HEK293 (cell line): ENCODE results near the gene IFT122.

Experiments used
- BCL11A ChIP-seq: fragments of 450-650 bp; formaldehyde crosslinking; IDR thresholded peaks from 2 replicates; pipeline ENCODE4 v1.5.1; 2016; ENCODE audit warnings: low read depth, missing biosample characterization, missing genetic modification characterization
- KLF9 ChIP-seq: fragments of 450-650 bp; formaldehyde crosslinking; IDR thresholded peaks from 2 replicates; pipeline ENCODE4 v1.5.1; 2016; ENCODE audit warnings: missing biosample characterization, missing genetic modification characterization, low read depth
- ZBTB26 ChIP-seq: fragments of 450-650 bp; formaldehyde crosslinking; optimal IDR thresholded peaks from 2 replicates; pipeline ENCODE3; 2016; ENCODE audit warnings: missing biosample characterization, mild to moderate bottlenecking, missing genetic modification characterization
- ZNF140 ChIP-seq: fragments of 450-650 bp; formaldehyde crosslinking; IDR thresholded peaks from 2 replicates; pipeline ENCODE4 v1.5.1; 2016; ENCODE audit warnings: missing biosample characterization, missing genetic modification characterization
- ZNF274 ChIP-seq, 2 experiments: fragments of 200-500 bp in 1 of 2; fragments of 450-650 bp in 1 of 2; sonication (Bioruptor generic) in 1 of 2; formaldehyde crosslinking in 1 of 2; IDR thresholded peaks; 2 replicates each; pipeline versions ENCODE4 v1.5.1 to v1.6.1; 2014 to 2016; ENCODE audit warnings: borderline replicate concordance in 1 of 2, inconsistent platforms in 1 of 2, low read length in 1 of 2, missing biosample characterization in 1 of 2, missing genetic modification characterization in 1 of 2
- ZNF302 ChIP-seq: fragments of 450-650 bp; formaldehyde crosslinking; IDR thresholded peaks from 2 replicates; pipeline ENCODE4 v1.5.1; 2016; ENCODE audit warnings: missing biosample characterization, missing genetic modification characterization, low read depth
- ZNF423 ChIP-seq: fragments of 450-650 bp; formaldehyde crosslinking; IDR thresholded peaks from 2 replicates; pipeline ENCODE4 v1.5.1; 2016; ENCODE audit warnings: missing biosample characterization, missing genetic modification characterization
- ZNF510 ChIP-seq: fragments of 450-650 bp; formaldehyde crosslinking; IDR thresholded peaks from 2 replicates; pipeline ENCODE4 v1.5.1; 2018; ENCODE audit warnings: mild to moderate bottlenecking, missing genetic modification characterization, missing biosample characterization; ENCODE audit not compliant: insufficient replicate concordance
- ZNF548 ChIP-seq: fragments of 450-650 bp; formaldehyde crosslinking; IDR thresholded peaks from 2 replicates; pipeline ENCODE4 v1.5.1; 2016; ENCODE audit warnings: missing biosample characterization, missing genetic modification characterization
- ZNF561 ChIP-seq: fragments of 450-650 bp; IDR thresholded peaks from 2 replicates; pipeline ENCODE4 v1.5.1; 2018; ENCODE audit warnings: missing biosample characterization, missing genetic modification characterization, borderline replicate concordance
- ZNF747 ChIP-seq: fragments of 450-650 bp; formaldehyde crosslinking; IDR thresholded peaks from 2 replicates; pipeline ENCODE4 v1.5.1; 2016; ENCODE audit warnings: missing biosample characterization, missing genetic modification characterization
- TF ChIP-seq, protein P1 (sequence below): fragments of 450-650 bp; formaldehyde crosslinking; IDR thresholded peaks from 2 replicates; pipeline ENCODE4 v1.5.1; 2016; ENCODE audit warnings: missing biosample characterization, missing genetic modification characterization
- TF ChIP-seq, protein P2 (sequence below): fragments of 450-650 bp; formaldehyde crosslinking; IDR thresholded peaks from 2 replicates; pipeline ENCODE4 v1.5.1; 2016; ENCODE audit warnings: missing biosample characterization, missing genetic modification characterization
- TF ChIP-seq, protein P3 (sequence below): fragments of 450-650 bp; formaldehyde crosslinking; IDR thresholded peaks from 2 replicates; pipeline ENCODE4 v1.5.1; 2016; ENCODE audit warnings: missing biosample characterization, missing genetic modification characterization

GRCh38 chr3:129558081-129558771 is 118.2 kb downstream of the IFT122 start:
- TF ChIP-seq ZNF423 (tag by site-specific recombination) (no peak), KLF9 (tag by site-specific recombination) (no peak), ZNF747 (tag by site-specific recombination) (no peak), ZNF302 (tag by site-specific recombination) (no peak), ZNF548 (tag by site-specific recombination) (no peak), ZNF140 (tag by site-specific recombination) (no peak), ZNF274 (IDR thresholded peaks at IDR 0.05; ENCODE audit: low read length) (no peak), ZNF274 (tag by site-specific recombination; IDR thresholded peaks at IDR 0.05; ENCODE audit: borderline replicate concordance) (no peak), ZNF510 (tag by site-specific recombination) (no peak), ZNF561 (tag by site-specific recombination) (no peak), ZBTB26 (tag by site-specific recombination) (no peak), BCL11A (tag by site-specific recombination) (no peak)
- TF ChIP-seq, protein P1, sequence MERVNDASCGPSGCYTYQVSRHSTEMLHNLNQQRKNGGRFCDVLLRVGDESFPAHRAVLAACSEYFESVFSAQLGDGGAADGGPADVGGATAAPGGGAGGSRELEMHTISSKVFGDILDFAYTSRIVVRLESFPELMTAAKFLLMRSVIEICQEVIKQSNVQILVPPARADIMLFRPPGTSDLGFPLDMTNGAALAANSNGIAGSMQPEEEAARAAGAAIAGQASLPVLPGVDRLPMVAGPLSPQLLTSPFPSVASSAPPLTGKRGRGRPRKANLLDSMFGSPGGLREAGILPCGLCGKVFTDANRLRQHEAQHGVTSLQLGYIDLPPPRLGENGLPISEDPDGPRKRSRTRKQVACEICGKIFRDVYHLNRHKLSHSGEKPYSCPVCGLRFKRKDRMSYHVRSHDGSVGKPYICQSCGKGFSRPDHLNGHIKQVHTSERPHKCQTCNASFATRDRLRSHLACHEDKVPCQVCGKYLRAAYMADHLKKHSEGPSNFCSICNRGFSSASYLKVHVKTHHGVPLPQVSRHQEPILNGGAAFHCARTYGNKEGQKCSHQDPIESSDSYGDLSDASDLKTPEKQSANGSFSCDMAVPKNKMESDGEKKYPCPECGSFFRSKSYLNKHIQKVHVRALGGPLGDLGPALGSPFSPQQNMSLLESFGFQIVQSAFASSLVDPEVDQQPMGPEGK = no peak
- TF ChIP-seq, protein P2, sequence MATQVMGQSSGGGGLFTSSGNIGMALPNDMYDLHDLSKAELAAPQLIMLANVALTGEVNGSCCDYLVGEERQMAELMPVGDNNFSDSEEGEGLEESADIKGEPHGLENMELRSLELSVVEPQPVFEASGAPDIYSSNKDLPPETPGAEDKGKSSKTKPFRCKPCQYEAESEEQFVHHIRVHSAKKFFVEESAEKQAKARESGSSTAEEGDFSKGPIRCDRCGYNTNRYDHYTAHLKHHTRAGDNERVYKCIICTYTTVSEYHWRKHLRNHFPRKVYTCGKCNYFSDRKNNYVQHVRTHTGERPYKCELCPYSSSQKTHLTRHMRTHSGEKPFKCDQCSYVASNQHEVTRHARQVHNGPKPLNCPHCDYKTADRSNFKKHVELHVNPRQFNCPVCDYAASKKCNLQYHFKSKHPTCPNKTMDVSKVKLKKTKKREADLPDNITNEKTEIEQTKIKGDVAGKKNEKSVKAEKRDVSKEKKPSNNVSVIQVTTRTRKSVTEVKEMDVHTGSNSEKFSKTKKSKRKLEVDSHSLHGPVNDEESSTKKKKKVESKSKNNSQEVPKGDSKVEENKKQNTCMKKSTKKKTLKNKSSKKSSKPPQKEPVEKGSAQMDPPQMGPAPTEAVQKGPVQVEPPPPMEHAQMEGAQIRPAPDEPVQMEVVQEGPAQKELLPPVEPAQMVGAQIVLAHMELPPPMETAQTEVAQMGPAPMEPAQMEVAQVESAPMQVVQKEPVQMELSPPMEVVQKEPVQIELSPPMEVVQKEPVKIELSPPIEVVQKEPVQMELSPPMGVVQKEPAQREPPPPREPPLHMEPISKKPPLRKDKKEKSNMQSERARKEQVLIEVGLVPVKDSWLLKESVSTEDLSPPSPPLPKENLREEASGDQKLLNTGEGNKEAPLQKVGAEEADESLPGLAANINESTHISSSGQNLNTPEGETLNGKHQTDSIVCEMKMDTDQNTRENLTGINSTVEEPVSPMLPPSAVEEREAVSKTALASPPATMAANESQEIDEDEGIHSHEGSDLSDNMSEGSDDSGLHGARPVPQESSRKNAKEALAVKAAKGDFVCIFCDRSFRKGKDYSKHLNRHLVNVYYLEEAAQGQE (tag by site-specific recombination) = no peak
- TF ChIP-seq, protein P3, sequence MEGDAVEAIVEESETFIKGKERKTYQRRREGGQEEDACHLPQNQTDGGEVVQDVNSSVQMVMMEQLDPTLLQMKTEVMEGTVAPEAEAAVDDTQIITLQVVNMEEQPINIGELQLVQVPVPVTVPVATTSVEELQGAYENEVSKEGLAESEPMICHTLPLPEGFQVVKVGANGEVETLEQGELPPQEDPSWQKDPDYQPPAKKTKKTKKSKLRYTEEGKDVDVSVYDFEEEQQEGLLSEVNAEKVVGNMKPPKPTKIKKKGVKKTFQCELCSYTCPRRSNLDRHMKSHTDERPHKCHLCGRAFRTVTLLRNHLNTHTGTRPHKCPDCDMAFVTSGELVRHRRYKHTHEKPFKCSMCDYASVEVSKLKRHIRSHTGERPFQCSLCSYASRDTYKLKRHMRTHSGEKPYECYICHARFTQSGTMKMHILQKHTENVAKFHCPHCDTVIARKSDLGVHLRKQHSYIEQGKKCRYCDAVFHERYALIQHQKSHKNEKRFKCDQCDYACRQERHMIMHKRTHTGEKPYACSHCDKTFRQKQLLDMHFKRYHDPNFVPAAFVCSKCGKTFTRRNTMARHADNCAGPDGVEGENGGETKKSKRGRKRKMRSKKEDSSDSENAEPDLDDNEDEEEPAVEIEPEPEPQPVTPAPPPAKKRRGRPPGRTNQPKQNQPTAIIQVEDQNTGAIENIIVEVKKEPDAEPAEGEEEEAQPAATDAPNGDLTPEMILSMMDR (tag by site-specific recombination) = no peak
